Hematopoietic multipotent progenitor cell treated with erythropoietin and hydrocortisone succinate and interleukin-3 and kit ligand, for 6 days (in vitro differentiated cells): ENCODE data around the gene EEF1E1.
"Not testable (repeated sequence)": the region's sequence is repeated elsewhere in the genome, so short reads cannot be mapped to it uniquely, and the experiment has no call there.

Experiments used
- DNase-seq: peaks from one replicate; pipeline ENCODE4 v3.0.0-alpha.2; 2015

Gene EEF1E1

GRCh38 chr6:8061736-8062135 lies 40.6 kb downstream of the EEF1E1 start:
- no peak for DNase-seq

- no peak for DNase-seq
Measured at GRCh38 chr6:8060346-8060745, 42.0 kb downstream of the EEF1E1 start.

- peak; percentile 66 for DNase-seq
Measured at GRCh38 chr6:8059129-8059528, 43.2 kb downstream of the EEF1E1 start.

- no peak for DNase-seq
Measured at GRCh38 chr6:8057793-8058192, 44.6 kb downstream of the EEF1E1 start.

- DNase-seq = no peak
Measured at GRCh38 chr6:8057263-8057662, 45.1 kb downstream of the EEF1E1 start.

GRCh38 chr6:8054276-8054675 lies 48.1 kb downstream of the EEF1E1 start:
- no peak for DNase-seq

GRCh38 chr6:8047541-8048292 lies 54.6 kb downstream of the EEF1E1 start:
- no peak for DNase-seq

- DNase-seq = not testable (repeated sequence)
Measured at GRCh38 chr6:8045769-8046168, 56.6 kb downstream of the EEF1E1 start.

- DNase-seq = peak; percentile 49
Measured at GRCh38 chr6:8043221-8043620, 59.1 kb downstream of the EEF1E1 start.

- no peak for DNase-seq
Measured at GRCh38 chr6:8041913-8042583, 60.3 kb downstream of the EEF1E1 start.

- DNase-seq = not testable (repeated sequence)
Measured at GRCh38 chr6:8034107-8034506, 68.2 kb downstream of the EEF1E1 start.

- DNase-seq = no peak
Measured at GRCh38 chr6:8030920-8031319, 71.4 kb downstream of the EEF1E1 start.
